ENCODE measurements around the gene SGTA. TPM values are rescaled to one million over a fixed set of nuclear protein-coding genes. Genes with fewer than 3 reads are reported as not detected.

Gene SGTA
- total RNA-seq, 2 donors from 2014 or later, result 72.4 to 87.9 TPM

- Histone ChIP-seq H3K4me3 (no peak overlapping the region), H3K4me1 (replicated peaks) (no peaks in the 10 kb centered on the region), H3K27ac (no peak overlapping the region), H3K9me3 (no peaks in the 10 kb centered on the region), H3K27me3 (replicated peaks; ENCODE audit: insufficient read depth) (no peaks in the 10 kb centered on the region), H3K36me3 (no peaks in the 10 kb centered on the region)
- intact Hi-C loops (cut with DNase I), result no loop called here
- 78% methylated on average over 25 of the region's 32 CpGs for WGBS
- TF ChIP-seq POLR2AphosphoS5 (IDR thresholded peaks at IDR 0.05), result no peak
- no peak for TF ChIP-seq POLR2A (IDR thresholded peaks at IDR 0.05)
- DNase-seq (ENCODE audit: low spot score), result no peak
These were observed 8.9 kb downstream of the SGTA start for GRCh38 chr19:2774083-2774679.

- WGBS, result 66% methylated on average over 28 of the region's 29 CpGs
- Histone ChIP-seq H3K4me1 (replicated peaks) (no peaks in the 10 kb centered on the region), H3K27ac (no peak overlapping the region), H3K9me3 (no peaks in the 10 kb centered on the region), H3K36me3 (no peaks in the 10 kb centered on the region), H3K4me3 (no peak overlapping the region), H3K27me3 (replicated peaks; ENCODE audit: insufficient read depth) (no peaks in the 10 kb centered on the region)
- intact Hi-C loops (cut with DNase I), result no loop called here
- no peak for DNase-seq (ENCODE audit: low spot score)
- no peak for TF ChIP-seq POLR2A (IDR thresholded peaks at IDR 0.05)
- TF ChIP-seq CTCF (IDR thresholded peaks at IDR 0.05), result no peak
These were observed 11.0 kb downstream of the SGTA start for GRCh38 chr19:2771786-2772674.

- H3K36me3 ChIP-seq, result no peaks in the 10 kb centered on the region
- intact Hi-C loops (cut with DNase I), result no loop called here
- H3K4me3 ChIP-seq, result no peak overlapping the region
- H3K9me3 ChIP-seq, result no peaks in the 10 kb centered on the region
- no peaks in the 10 kb centered on the region for H3K27me3 ChIP-seq (replicated peaks; ENCODE audit: insufficient read depth)
- H3K4me1 ChIP-seq (replicated peaks), result no peaks in the 10 kb centered on the region
- H3K27ac ChIP-seq, result peak overlapping the region; percentile 61 to 63
- no peak for TF ChIP-seq CTCF (IDR thresholded peaks at IDR 0.05)
- TF ChIP-seq POLR2AphosphoS5 (IDR thresholded peaks at IDR 0.05), result peak; percentile 37
- WGBS, result 76% methylated on average over 36 of the region's 40 CpGs
- DNase-seq (ENCODE audit: low spot score), result no peak
These were observed 12.7 kb downstream of the SGTA start for GRCh38 chr19:2770055-2771013.

GRCh38 chr19:2769218-2769617 is 13.9 kb downstream of the SGTA start:
- intact Hi-C loops (cut with DNase I), result no loop called here
- WGBS, result 92% methylated on average over 7 of the region's 8 CpGs
- no peaks in the 10 kb centered on the region for H3K9me3 ChIP-seq
- no peak overlapping the region for H3K27ac ChIP-seq
- no peak overlapping the region for H3K4me3 ChIP-seq
- no peaks in the 10 kb centered on the region for H3K4me1 ChIP-seq (replicated peaks)
- no peaks in the 10 kb centered on the region for H3K36me3 ChIP-seq
- DNase-seq (ENCODE audit: low spot score), result no peak
- no peaks in the 10 kb centered on the region for H3K27me3 ChIP-seq (replicated peaks; ENCODE audit: insufficient read depth)
- TF ChIP-seq POLR2A (IDR thresholded peaks at IDR 0.05), result no peak
- TF ChIP-seq CTCF (IDR thresholded peaks at IDR 0.05), result no peak
- no peak for TF ChIP-seq POLR2AphosphoS5 (IDR thresholded peaks at IDR 0.05)

Data from prostate gland (tissue), 2 donors.